PC-9 (cell line): ENCODE data around the gene SPATS2.

Source experiments
- CTCF ChIP-seq: fragments of 200-600 bp; sonication (generic); conservative IDR thresholded peaks from 2 replicates; pipeline ENCODE4 v1.6.1; 2017; ENCODE audit warnings: mixed run types, antibody characterized with exemption, mild to moderate bottlenecking, moderate library complexity
- EZH2 ChIP-seq: fragments of 200-600 bp; sonication (generic); IDR thresholded peaks from 2 replicates; pipeline ENCODE4 v1.8.0; 2017; ENCODE audit warnings: antibody characterized with exemption, low read depth

GRCh38 chr12:49336645-49337584, 30.3 kb upstream of the SPATS2 start, which contains the start of gene C1QL4:
- TF ChIP-seq CTCF, result peak; percentile 82
- TF ChIP-seq EZH2, result no peak
